ENCODE data around the gene PACRG.

PACRG gene

GRCh38 chr6:163148451-163149278, 420.9 kb downstream of the PACRG start:
- no peak for DNase-seq (ENCODE audit: extremely low read depth, low read depth)
- no peak for TF ChIP-seq CTCF (IDR thresholded peaks at IDR 0.05; ENCODE audit: low read depth, low read length)

- no peak for DNase-seq (ENCODE audit: extremely low read depth, low read depth)
- no peak for TF ChIP-seq CTCF (IDR thresholded peaks at IDR 0.05; ENCODE audit: low read depth, low read length)
These were observed 421.6 kb downstream of the PACRG start for GRCh38 chr6:163149279-163149848.

DNA sequence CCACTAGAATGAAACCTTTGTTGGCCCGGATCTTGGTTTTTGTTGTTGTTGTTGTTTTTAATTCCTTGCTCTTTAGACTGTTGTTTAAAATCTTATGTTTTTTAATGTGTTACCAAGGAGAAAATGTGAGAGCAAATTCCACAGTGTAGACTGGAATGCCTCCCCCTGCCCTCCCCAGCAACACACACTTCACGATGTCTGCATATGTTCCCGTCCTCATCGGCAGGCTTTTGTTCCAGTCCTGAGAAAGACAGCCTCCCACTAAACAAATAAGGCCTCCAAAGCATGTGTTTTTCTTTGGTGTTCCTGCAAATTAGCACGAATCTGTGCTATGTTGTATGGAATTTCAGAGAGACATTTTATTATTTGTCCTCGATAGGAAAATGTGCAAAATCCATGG, 423.4 kb downstream of the PACRG start:
- DNase-seq (ENCODE audit: extremely low read depth, low read depth), result no peak
- no peak for TF ChIP-seq CTCF (IDR thresholded peaks at IDR 0.05; ENCODE audit: low read depth, low read length)

DNA sequence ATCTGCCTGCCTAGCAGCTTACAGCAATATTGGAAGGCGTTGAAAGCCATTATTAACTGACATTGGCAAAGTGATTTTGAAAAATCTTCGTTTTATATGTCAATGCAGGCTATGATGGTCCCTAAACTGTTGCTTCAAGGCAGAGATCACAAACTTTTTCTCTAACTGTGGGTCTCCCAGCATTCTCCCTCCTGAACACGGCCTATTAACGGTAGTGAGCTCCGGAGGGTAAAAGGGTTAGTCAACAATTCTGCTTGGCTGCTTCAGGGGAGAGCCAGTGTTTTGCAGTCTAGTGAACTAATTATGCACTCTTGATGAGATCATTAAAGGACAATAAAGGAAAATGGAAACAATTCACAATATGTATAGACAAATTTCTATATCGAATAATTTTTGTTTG, 424.9 kb downstream of the PACRG start:
- DNase-seq (ENCODE audit: extremely low read depth, low read depth), result no peak
- no peak for TF ChIP-seq CTCF (IDR thresholded peaks at IDR 0.05; ENCODE audit: low read depth, low read length)

DNA sequence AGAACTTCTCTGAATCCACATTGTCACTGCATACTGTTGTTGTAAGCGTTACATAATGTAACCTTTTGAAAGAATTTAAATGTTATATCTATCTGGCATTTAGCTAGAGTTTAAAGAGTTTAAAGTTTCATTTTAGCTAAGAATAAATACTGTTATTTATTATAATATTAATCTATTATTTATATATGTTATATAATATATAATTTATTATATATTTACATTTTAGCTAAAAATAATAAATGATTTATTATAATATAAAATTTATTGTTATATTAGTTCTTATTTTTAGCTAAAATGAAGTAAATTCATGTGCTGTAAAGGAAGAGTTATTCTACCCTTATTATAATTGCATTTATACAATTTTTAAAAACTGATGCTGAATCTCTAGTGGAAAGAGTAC, 431.3 kb downstream of the PACRG start:
- DNase-seq (ENCODE audit: extremely low read depth, low read depth), result no peak
- TF ChIP-seq CTCF (IDR thresholded peaks at IDR 0.05; ENCODE audit: low read depth, low read length), result no peak

DNA sequence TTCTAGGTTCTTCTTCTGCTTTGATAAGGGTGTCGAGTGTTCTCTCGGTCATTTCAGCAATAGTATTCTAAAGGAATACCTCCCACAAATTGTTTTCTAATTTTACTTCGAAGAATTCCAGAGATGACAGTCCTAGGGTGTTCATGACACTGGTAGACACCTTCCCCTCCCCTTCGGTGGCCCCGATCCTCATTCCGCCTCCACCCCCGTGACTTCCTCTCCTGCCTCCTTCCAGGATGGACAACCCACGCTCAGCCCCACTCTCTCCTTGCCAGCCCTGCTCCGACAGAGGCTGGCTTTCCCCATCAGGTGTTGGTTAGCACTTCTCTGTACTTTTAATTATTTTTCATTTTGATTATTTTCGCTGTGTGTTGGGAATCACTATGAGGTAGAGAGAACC, 431.9 kb downstream of the PACRG start:
- no peak for TF ChIP-seq CTCF (IDR thresholded peaks at IDR 0.05; ENCODE audit: low read depth, low read length)
- DNase-seq (ENCODE audit: extremely low read depth, low read depth), result no peak

- TF ChIP-seq CTCF (IDR thresholded peaks at IDR 0.05; ENCODE audit: low read depth, low read length), result no peak
- DNase-seq (ENCODE audit: extremely low read depth, low read depth), result no peak
These were observed 434.5 kb downstream of the PACRG start for GRCh38 chr6:163162007-163162873.

Data from AG09319 (cell line).